Neuron (in vitro differentiated cells): ENCODE results near the gene CASKIN2.

Experiments
- H2AFZ ChIP-seq: one replicate; pipeline ENCODE4 v1.6.1; 2013; ENCODE audit warnings: low read depth, mild to moderate bottlenecking, inconsistent platforms, low read length, moderate library complexity
- H3K27me3 ChIP-seq: one replicate; pipeline ENCODE4 v1.6.1; 2013; ENCODE audit warnings: low read length; ENCODE audit not compliant: insufficient read depth
- H3K36me3 ChIP-seq: one replicate; pipeline ENCODE4 v1.6.1; 2013; ENCODE audit warnings: low read length; ENCODE audit not compliant: insufficient read depth
- H3K4me1 ChIP-seq: one replicate; pipeline ENCODE4 v1.6.1; 2013; ENCODE audit warnings: low read length; ENCODE audit not compliant: insufficient read depth
- H3K4me3 ChIP-seq: 2 replicates; pipeline ENCODE4 v1.5.1; 2013; ENCODE audit warnings: mild to moderate bottlenecking, low read length, moderate library complexity
- H3K9me3 ChIP-seq: one replicate; pipeline ENCODE4 v1.6.1; 2013; ENCODE audit warnings: low read length

CASKIN2 gene

DNA sequence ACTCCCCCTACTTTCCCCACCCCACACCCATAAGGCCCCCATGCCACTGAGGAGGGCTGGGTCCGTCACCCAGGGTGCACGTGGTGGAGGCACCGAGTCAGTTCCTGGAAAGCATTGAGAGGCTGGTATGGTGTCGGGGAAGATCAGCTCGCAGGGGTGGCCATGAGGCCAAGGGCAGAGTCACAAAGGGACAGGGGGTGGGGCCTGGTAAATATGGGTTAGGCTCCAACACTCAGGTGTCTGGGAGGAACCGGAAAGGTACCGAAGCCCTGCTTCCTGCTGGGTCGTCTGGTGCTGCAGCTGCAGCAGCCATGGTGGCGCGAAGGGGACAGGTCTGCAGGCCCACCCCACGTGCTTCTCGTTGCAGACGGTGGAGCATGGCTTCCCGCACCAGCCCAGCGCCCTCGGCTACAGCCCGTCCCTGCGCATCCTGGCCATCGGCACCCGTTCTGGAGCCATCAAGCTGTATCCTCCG is 40.4 kb upstream of the CASKIN2 start:
- Histone ChIP-seq H3K36me3 (no peaks in the 10 kb centered on the region), H3K27me3 (peaks cover 15% of the 10 kb centered on the region), H2AFZ (no peak overlapping the region), H3K9me3 (peaks cover 2% of the 10 kb centered on the region), H3K4me3 (no peak overlapping the region), H3K4me1 (peaks cover 7% of the 10 kb centered on the region)

DNA sequence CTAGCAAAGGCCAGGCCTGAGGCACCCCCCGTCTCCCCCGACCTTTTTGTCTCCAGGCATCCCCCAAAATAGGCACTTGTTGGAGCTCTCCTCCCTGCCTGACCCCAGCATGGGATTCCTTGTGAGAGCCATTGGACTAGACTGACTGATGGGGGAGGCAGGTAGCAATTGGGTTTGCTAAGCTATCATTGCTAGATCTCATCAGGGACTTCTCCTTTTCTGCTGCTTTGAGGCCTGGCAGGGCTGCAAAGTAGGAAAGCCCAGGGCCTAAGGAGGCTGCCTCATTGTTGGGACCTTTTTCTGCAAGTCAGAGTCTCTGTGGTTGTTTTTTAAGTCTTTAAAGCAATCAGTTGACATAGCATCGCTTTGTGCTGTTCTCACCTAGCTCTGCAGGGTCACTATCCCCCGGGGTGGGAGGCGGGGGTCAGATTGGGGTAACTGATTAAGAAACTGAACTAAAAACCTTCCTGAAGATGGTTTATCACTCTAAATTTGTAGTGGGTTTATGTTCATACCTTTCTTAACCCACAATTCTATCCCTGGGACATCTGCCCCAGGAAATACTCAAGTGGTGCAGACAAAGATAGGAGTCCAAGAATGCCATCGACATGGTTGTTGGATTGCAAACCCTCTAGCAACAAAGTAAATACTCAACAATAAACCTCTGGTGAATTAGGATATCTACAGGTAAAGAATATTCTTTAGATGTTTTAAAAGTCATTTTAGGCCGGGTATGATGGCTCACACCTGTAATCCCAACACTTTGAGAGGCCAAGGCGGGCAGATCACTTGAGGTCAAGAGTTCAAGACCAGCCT is 38.2 kb upstream of the CASKIN2 start:
- H3K9me3 ChIP-seq: peaks cover 2% of the 10 kb centered on the region
- no peak overlapping the region for H2AFZ ChIP-seq
- no peaks in the 10 kb centered on the region for H3K36me3 ChIP-seq
- H3K27me3 ChIP-seq: peaks cover 15% of the 10 kb centered on the region
- H3K4me1 ChIP-seq: peaks cover 7% of the 10 kb centered on the region
- H3K4me3 ChIP-seq: no peak overlapping the region

DNA sequence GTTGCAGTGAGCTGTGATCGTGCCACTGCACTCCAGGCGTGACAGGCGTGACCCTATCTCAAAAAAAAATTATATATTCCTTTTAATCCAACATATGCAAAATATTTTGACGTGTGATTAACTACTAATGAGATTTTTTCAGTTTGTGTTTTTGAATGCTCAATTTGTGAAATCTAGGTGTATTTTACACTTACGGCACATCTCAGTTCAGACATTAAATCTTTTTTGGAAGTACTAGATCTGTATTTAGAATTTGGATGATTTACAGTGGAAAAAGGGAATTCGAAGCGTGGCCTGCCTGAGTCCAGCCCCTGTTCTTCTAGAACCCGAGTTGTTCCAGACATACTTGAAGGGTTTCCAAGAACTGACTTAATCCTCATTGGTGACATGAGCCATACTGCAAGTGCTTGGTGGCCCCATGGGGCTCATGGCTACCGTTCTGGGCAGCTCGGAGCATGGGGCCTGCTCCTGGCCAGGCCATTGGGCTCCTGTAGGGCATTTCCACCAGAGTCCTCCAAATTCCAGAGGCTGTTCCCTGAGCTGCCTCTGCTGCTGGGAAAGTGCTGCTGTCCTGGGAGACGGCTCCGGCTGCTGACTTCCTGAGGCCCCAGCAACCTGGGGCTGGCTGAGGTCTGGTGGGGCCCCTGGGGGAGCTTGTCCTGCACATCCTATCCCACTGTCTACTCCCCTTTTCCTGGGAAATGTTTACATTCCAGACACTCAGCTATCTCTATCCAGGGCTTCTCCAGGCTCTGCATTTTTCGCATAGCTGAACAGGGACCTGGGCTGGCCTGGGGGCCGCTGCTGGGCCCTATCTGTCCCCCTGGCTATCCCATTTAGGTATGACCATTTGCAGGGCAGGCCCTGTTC is 37.3 kb upstream of the CASKIN2 start:
- H3K9me3 ChIP-seq: peaks cover 2% of the 10 kb centered on the region
- peaks cover 15% of the 10 kb centered on the region for H3K27me3 ChIP-seq
- no peaks in the 10 kb centered on the region for H3K36me3 ChIP-seq
- peaks cover 7% of the 10 kb centered on the region for H3K4me1 ChIP-seq
- H3K4me3 ChIP-seq: no peak overlapping the region
- no peak overlapping the region for H2AFZ ChIP-seq

DNA sequence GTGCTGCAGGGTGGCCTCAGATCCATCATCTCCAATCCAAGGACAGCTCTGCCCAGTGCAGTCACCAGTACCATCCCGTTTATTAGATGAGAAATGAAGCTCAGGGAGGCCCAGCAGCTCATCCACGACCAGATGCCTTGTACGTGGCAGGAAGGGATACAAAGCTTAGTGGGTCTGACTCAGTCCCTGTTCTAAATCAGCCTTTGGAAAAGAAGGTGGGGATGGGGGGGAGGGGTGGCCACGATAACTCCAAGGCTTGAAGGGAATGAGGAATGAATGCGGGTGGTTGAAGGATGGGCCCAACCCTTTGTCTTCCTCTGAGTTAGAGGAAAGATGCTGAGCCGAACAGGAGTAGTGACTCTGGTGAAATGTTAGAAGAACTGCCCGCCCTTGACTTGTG is 35.9 kb upstream of the CASKIN2 start:
- peaks cover 7% of the 10 kb centered on the region for H3K4me1 ChIP-seq
- peaks cover 2% of the 10 kb centered on the region for H3K9me3 ChIP-seq
- H3K36me3 ChIP-seq: no peaks in the 10 kb centered on the region

DNA sequence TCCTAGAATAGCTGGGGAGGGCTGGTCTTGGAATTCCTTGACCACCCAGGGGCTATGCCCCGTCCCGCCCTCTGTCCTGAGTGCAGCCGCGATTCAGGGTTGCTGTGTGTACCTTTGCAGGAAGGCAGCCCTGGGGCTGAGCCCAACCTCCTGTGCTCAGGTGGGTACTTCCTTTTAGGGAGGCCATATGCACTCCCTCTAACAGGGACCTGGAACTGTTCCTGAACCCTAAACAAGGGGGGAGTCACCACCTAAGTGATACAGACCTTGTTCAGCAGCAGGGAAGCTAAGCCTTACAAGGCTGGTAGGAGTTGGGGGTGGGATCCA is 34.8 kb upstream of the CASKIN2 start:
- Histone ChIP-seq H3K36me3 (no peaks in the 10 kb centered on the region), H3K4me3 (no peak overlapping the region), H3K27me3 (peaks cover 32% of the 10 kb centered on the region), H2AFZ (no peak overlapping the region), H3K9me3 (no peaks in the 10 kb centered on the region), H3K4me1 (peaks cover 7% of the 10 kb centered on the region)

More for the DNA sequence above, 35.9 kb upstream of the CASKIN2 start:
- H3K4me3 ChIP-seq: no peak overlapping the region
- H2AFZ ChIP-seq: no peak overlapping the region
- H3K27me3 ChIP-seq: peaks cover 23% of the 10 kb centered on the region

DNA sequence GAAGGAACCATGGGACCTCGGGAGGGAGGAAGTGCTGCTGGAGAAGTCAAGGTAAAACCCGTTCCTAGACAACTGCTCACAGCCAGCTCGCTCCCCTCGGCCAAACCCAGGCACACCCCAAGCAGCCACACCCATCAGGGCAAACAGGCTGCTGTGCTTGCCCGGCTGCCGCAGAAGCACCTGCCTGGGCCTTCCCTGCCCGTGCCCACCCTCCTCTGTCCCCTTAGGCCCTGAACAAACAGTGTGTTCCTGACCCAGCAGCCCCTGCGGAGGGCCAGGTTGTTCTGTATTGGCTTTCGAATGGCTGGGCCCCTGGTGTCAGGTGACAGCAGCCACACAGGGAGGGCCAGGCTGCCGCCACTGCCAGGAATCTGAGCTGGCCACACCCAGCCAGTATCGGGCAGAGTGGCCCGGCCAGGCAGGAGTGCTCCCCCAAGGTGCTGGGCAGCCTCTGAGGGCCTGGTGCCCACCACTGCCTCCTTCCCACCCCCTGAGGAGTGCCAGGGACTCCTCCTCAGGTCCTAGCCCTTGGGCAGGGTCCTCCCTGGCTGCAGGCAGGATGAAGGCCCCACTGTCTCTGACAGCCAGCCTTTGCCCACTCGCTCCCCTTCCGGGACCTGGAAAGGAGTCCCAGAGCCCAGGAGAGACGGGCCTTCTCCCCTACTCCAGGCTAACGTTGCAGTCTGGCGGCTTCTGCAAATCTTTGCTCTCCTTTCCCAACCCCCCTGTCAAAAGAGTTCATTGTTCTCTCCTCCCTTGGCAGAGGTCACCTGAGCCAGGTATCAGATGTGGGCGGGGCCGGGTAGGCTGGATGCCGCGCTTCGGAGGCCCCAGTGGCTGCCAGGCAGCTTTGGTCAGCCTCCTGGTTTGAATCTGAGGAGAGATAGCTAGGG is 34.2 kb upstream of the CASKIN2 start:
- H3K4me3 ChIP-seq: no peak overlapping the region
- peaks cover 38% of the 10 kb centered on the region for H3K27me3 ChIP-seq
- H3K36me3 ChIP-seq: no peaks in the 10 kb centered on the region
- H2AFZ ChIP-seq: no peak overlapping the region
- H3K4me1 ChIP-seq: peaks cover 7% of the 10 kb centered on the region
- no peaks in the 10 kb centered on the region for H3K9me3 ChIP-seq

DNA sequence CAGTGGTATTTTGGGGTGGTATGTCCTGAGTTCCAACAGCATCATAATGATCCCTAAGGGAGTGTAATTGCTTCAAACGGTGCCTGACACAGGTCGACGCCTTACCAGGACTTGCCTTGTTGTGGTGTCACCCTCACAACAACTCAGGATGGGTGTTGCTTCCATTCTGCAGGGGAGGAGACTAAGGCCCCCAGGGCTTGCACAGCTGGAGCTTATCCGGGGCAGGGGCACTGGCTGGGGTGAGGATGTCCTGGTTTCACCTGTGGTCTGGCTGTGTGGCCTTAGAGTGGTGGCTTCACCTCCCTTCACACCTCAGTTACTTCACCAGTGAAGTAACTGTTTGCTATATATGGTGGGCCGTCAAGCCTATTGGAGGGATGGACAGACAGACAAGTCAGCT is 33.5 kb upstream of the CASKIN2 start:
- H3K4me1 ChIP-seq: peaks cover 7% of the 10 kb centered on the region
- peaks cover 38% of the 10 kb centered on the region for H3K27me3 ChIP-seq
- no peaks in the 10 kb centered on the region for H3K9me3 ChIP-seq
- no peak overlapping the region for H2AFZ ChIP-seq
- H3K36me3 ChIP-seq: no peaks in the 10 kb centered on the region
- H3K4me3 ChIP-seq: no peak overlapping the region

DNA sequence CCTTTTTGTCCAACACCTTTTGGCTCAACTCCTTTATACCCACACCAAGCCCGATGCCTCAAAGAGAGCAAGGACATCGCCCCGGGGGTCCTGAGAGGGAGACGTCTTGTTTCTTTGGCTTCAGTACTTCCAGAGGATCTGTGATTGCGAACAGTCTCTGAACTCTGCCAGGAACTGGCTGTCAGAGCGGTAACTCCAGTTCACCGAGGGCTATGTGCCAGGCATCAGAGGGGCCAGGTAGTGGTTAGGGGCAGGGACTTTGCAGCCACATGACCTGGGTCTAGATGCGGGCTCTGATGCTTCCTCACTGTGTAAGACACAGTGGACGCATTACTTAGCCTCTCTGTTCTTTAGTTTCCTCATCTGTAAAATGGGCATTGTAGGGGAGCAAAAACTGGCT is 31.8 kb upstream of the CASKIN2 start:
- peaks cover 42% of the 10 kb centered on the region for H3K27me3 ChIP-seq
- H3K36me3 ChIP-seq: no peaks in the 10 kb centered on the region
- no peak overlapping the region for H3K4me3 ChIP-seq
- H3K4me1 ChIP-seq: no peaks in the 10 kb centered on the region
- H3K9me3 ChIP-seq: no peaks in the 10 kb centered on the region
- no peak overlapping the region for H2AFZ ChIP-seq

DNA sequence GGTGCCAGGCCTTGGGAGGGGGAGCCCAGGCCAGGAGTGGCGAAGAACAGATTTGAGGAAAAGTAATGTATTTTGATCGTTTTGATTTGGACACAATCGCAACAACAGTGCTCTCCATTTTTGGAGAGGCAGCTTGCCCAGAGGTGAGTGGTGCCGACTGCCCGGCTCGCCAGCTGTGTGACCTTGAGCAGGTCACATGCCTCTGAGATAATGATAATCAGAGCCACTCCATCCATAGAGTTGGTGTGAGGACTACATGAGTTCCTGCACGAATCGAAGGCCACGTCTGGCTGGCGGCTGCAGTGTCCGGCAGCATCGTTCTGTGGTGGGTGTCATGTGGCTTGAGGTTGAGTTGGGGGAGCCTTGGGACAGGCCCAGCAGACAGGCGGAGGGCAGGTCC is 30.8 kb upstream of the CASKIN2 start:
- Histone ChIP-seq H2AFZ (no peak overlapping the region), H3K36me3 (no peaks in the 10 kb centered on the region), H3K4me3 (no peak overlapping the region), H3K9me3 (no peaks in the 10 kb centered on the region), H3K4me1 (no peaks in the 10 kb centered on the region), H3K27me3 (peaks cover 42% of the 10 kb centered on the region)

DNA sequence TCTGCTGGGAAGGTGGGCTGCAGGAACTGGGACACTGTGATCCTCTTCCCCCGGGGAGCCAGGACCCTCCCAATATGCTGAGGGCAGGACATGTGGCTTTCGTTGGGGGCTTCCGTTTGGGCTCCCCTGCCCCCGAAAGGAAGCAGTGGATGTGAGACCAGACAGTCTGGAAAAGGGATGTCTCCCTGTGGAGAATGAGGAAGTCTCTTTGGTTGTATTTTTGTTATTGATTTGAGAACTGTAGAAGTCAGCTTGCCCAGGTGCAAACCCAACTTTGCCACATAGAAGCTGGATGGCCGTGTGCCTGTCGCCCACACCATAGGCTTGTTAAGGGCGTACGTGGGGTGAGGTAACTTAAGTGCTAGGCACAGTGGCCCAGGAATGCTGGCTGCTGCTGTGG is 28.9 kb upstream of the CASKIN2 start:
- H3K27me3 ChIP-seq: peaks cover 33% of the 10 kb centered on the region
- H3K9me3 ChIP-seq: no peaks in the 10 kb centered on the region

DNA sequence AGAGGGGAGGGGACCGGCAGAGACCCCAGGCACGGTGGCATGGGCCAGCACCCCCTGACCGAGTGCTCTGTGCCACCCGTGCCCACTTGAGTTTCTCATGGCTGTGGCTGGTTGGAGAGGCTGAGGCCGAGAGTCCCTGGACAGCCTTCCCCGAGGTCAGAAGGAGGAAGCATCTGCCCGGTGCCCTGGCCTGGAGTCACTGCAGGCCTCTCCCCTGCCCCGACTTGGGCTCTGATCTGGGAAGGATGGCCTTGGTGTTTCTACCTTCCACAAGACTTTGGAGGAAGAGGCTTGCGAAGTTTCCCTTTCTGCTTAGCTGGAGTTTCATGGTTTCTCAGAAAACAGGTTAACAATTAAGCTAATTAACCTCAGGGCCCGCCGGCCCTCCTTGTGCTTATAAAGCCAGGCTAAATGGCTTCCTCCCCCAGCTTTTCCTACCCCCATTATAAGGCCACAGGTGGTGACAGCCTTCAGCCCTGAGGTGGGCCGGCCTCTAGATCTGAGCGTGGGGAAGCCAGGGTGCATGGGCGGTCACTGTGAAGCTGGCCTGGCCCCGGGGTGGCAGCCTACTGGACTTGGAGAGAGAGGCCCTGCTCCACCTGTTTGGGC is 27.5 kb upstream of the CASKIN2 start:
- H3K27me3 ChIP-seq: peaks cover 28% of the 10 kb centered on the region
- H3K4me3 ChIP-seq: no peak overlapping the region
- no peaks in the 10 kb centered on the region for H3K9me3 ChIP-seq
- no peaks in the 10 kb centered on the region for H3K4me1 ChIP-seq
- no peak overlapping the region for H2AFZ ChIP-seq
- no peaks in the 10 kb centered on the region for H3K36me3 ChIP-seq

More for the DNA sequence above, 28.9 kb upstream of the CASKIN2 start:
- Histone ChIP-seq H3K4me3 (no peak overlapping the region), H2AFZ (no peak overlapping the region), H3K36me3 (no peaks in the 10 kb centered on the region), H3K4me1 (no peaks in the 10 kb centered on the region)

DNA sequence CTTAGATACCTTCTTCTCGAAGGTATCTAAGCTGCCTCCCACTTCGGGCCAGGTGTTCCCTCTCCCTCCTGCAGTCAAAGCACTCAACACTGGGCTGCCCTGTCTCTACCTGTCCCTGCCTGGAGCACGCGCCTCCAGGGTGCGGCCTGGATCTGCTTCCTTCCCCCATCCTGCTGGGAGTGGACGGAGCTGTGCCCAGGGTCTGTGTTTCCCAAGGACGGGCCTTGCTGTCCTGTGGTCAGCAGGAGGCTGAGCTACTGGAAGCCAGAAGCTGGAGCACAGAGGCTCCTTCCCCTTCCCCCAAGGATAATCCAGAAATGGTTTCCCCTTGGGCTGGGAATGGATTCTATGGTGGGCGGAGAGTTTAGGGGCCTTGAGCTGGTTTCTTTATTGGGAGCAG is 26.9 kb upstream of the CASKIN2 start:
- peaks cover 25% of the 10 kb centered on the region for H3K27me3 ChIP-seq

More for the DNA sequence above, 26.9 kb upstream of the CASKIN2 start:
- Histone ChIP-seq H2AFZ (no peak overlapping the region), H3K9me3 (no peaks in the 10 kb centered on the region), H3K36me3 (no peaks in the 10 kb centered on the region), H3K4me1 (no peaks in the 10 kb centered on the region), H3K4me3 (no peak overlapping the region)
